Muscle of leg (tissue), 11 donors: ENCODE results near the gene KLF15. TPM values are rescaled to one million over a fixed set of nuclear protein-coding genes. Genes with fewer than 3 reads are reported as not detected.

Source experiments
- DNase-seq: peaks from one replicate; pipeline ENCODE4 v3.0.0; 2013
- H3K27ac ChIP-seq: one replicate; pipeline ENCODE4 v1.5.1; 2013; ENCODE audit warnings: mild to moderate bottlenecking, low read length, control low read depth
- H3K27me3 ChIP-seq: one replicate; pipeline ENCODE4 v1.6.1; 2013; ENCODE audit warnings: low read length; ENCODE audit not compliant: control insufficient read depth, insufficient read depth
- H3K36me3 ChIP-seq: one replicate; pipeline ENCODE4 v1.6.1; 2013; ENCODE audit warnings: low read length; ENCODE audit not compliant: control insufficient read depth, insufficient read depth
- H3K4me1 ChIP-seq: one replicate; pipeline ENCODE4 v1.6.1; 2013; ENCODE audit warnings: low read length; ENCODE audit not compliant: control insufficient read depth, insufficient read depth
- H3K4me3 ChIP-seq: one replicate; pipeline ENCODE4 v1.5.1; 2013; ENCODE audit warnings: low read length, control low read depth
- H3K9me3 ChIP-seq: replicated peaks from 2 replicates; pipeline ENCODE4 v1.6.1; 2013; ENCODE audit warnings: low read depth, low read length; ENCODE audit not compliant: control insufficient read depth
- WGBS: methylation state at CpG from one replicate; pipeline ENCODE4 v1.1.5; 2013; ENCODE audit warnings: missing lambda C conversion rate; ENCODE audit not compliant: insufficient coverage; 5-methylcytosine and 5-hydroxymethylcytosine counted together
- polyA plus RNA-seq, 8 donors: library from polyadenylated mRNA; unstranded; fragments of 120-200 nt; gene quantifications; one replicate each; pipeline versions ENCODE4 v1.2.1 to v1.2.3, GENCODE V29; 2013; ENCODE audit warnings: inconsistent platforms in 1 of 8, low replicate concordance in 1 of 8; ENCODE audit not compliant: insufficient read length in 8 of 8, insufficient read depth in 1 of 8
- total RNA-seq: library from RNA; stranded (reverse); fragments of 120-200 nt; gene quantifications from one replicate; pipeline ENCODE4 v1.2.4, GENCODE V29; 2013

The KLF15 gene
- total and polyA plus RNA-seq, 9 donors, result 0.64 to 2.1 (median 0.93) TPM

GRCh38 chr3:126347543-126348161 is 9.6 kb downstream of the KLF15 start:
- Histone ChIP-seq H3K4me3 (no peak overlapping the region), H3K4me1 (no peaks in the 10 kb centered on the region), H3K36me3 (no peaks in the 10 kb centered on the region), H3K27me3 (no peaks in the 10 kb centered on the region), H3K27ac (no peak overlapping the region), H3K9me3 (no peaks in the 10 kb centered on the region)
- DNase-seq, result no peak
- 60% methylated on average over 4 of the region's 8 CpGs for WGBS

- Histone ChIP-seq H3K4me1 (no peaks in the 10 kb centered on the region), H3K36me3 (no peaks in the 10 kb centered on the region), H3K9me3 (no peaks in the 10 kb centered on the region), H3K27me3 (no peaks in the 10 kb centered on the region), H3K27ac (no peak overlapping the region), H3K4me3 (no peak overlapping the region)
- WGBS, result 75% methylated on average over 1 of the region's 2 CpGs
- no peak for DNase-seq
Observed at GRCh38 chr3:126346466-126346865, 10.7 kb downstream of the KLF15 start.

GRCh38 chr3:126345641-126346460 is 11.4 kb downstream of the KLF15 start:
- no peaks in the 10 kb centered on the region for H3K9me3 ChIP-seq
- H3K27me3 ChIP-seq, result no peaks in the 10 kb centered on the region
- no peaks in the 10 kb centered on the region for H3K36me3 ChIP-seq
- no peaks in the 10 kb centered on the region for H3K4me1 ChIP-seq
- no peak overlapping the region for H3K27ac ChIP-seq
- DNase-seq, result no peak
- 83% methylated on average over 2 of the region's 5 CpGs for WGBS
- H3K4me3 ChIP-seq, result no peak overlapping the region

- WGBS, result 91% methylated on average over 5 of the region's 7 CpGs
- no peaks in the 10 kb centered on the region for H3K36me3 ChIP-seq
- peaks cover under 1% of the 10 kb centered on the region for H3K27me3 ChIP-seq
- H3K4me1 ChIP-seq, result no peaks in the 10 kb centered on the region
- DNase-seq, result no peak
- no peak overlapping the region for H3K4me3 ChIP-seq
- no peak overlapping the region for H3K27ac ChIP-seq
- H3K9me3 ChIP-seq, result no peaks in the 10 kb centered on the region
Observed at GRCh38 chr3:126345231-126345630, 12.0 kb downstream of the KLF15 start.

- DNase-seq, result no peak
- Histone ChIP-seq H3K4me3 (no peak overlapping the region), H3K27ac (no peak overlapping the region), H3K36me3 (no peaks in the 10 kb centered on the region), H3K4me1 (peaks cover 2% of the 10 kb centered on the region), H3K9me3 (no peaks in the 10 kb centered on the region), H3K27me3 (peaks cover 2% of the 10 kb centered on the region)
- WGBS, result 89% methylated on average over 7 of the region's 9 CpGs
Observed at GRCh38 chr3:126344380-126345041, 12.7 kb downstream of the KLF15 start.

GRCh38 chr3:126343649-126344035 is 13.6 kb downstream of the KLF15 start:
- H3K4me3 ChIP-seq, result no peak overlapping the region
- H3K4me1 ChIP-seq, result peaks cover 2% of the 10 kb centered on the region
- no peaks in the 10 kb centered on the region for H3K36me3 ChIP-seq
- no peak for DNase-seq
- no peaks in the 10 kb centered on the region for H3K9me3 ChIP-seq
- WGBS, result 87% methylated on average over 32 of the region's 32 CpGs
- no peak overlapping the region for H3K27ac ChIP-seq
- peaks cover 2% of the 10 kb centered on the region for H3K27me3 ChIP-seq

- no peaks in the 10 kb centered on the region for H3K9me3 ChIP-seq
- H3K27ac ChIP-seq, result no peak overlapping the region
- H3K4me3 ChIP-seq, result no peak overlapping the region
- no peaks in the 10 kb centered on the region for H3K36me3 ChIP-seq
- peaks cover 2% of the 10 kb centered on the region for H3K4me1 ChIP-seq
- 69% methylated on average over 12 of the region's 20 CpGs for WGBS
- DNase-seq, result no peak
- H3K27me3 ChIP-seq, result peaks cover 4% of the 10 kb centered on the region
Observed at GRCh38 chr3:126342991-126343648, 14.1 kb downstream of the KLF15 start.

GRCh38 chr3:126342211-126342610 is 15.0 kb downstream of the KLF15 start:
- no peaks in the 10 kb centered on the region for H3K9me3 ChIP-seq
- no peaks in the 10 kb centered on the region for H3K36me3 ChIP-seq
- H3K4me3 ChIP-seq, result no peak overlapping the region
- peaks cover 4% of the 10 kb centered on the region for H3K27me3 ChIP-seq
- no peak overlapping the region for H3K27ac ChIP-seq
- WGBS, result 51% methylated on average over 2 of the region's 9 CpGs
- H3K4me1 ChIP-seq, result peaks cover 2% of the 10 kb centered on the region
- DNase-seq, result no peak

- H3K9me3 ChIP-seq, result no peaks in the 10 kb centered on the region
- WGBS, result 42% methylated on average over 2 of the region's 7 CpGs
- DNase-seq, result no peak
- H3K27me3 ChIP-seq, result peaks cover 4% of the 10 kb centered on the region
- peaks cover 2% of the 10 kb centered on the region for H3K4me1 ChIP-seq
- no peaks in the 10 kb centered on the region for H3K36me3 ChIP-seq
- H3K27ac ChIP-seq, result no peak overlapping the region
- no peak overlapping the region for H3K4me3 ChIP-seq
Observed at GRCh38 chr3:126341755-126342150, 15.5 kb downstream of the KLF15 start.
